ENCODE measurements around the gene PPIF. TPM values are rescaled to one million over a fixed set of nuclear protein-coding genes. Genes with fewer than 3 reads are reported as not detected.

Gene PPIF
- total RNA-seq, 4 donors from 2014 or later: 37.2 to 149 (median 51.6) TPM

GRCh38 chr10:79401015-79401921 is 54.0 kb downstream of the PPIF start:
- intact Hi-C loops (cut with DNase I; ENCODE audit: low total_unique reads): no loop called here

GRCh38 chr10:79402625-79402946 is 55.3 kb downstream of the PPIF start:
- no peaks in the 10 kb centered on the region for H3K36me3 ChIP-seq
- peaks cover 88 to 98% (median 94%) of the 10 kb centered on the region in 4 donors for H3K4me1 ChIP-seq
- intact Hi-C loops (cut with DNase I; ENCODE audit: low total_unique reads): no loop called here
- TF ChIP-seq EP300 (IDR thresholded peaks at IDR 0.05; ENCODE audit: low read depth): no peak
- no peak for TF ChIP-seq POLR2A (IDR thresholded peaks at IDR 0.05)
- TF ChIP-seq POLR2AphosphoS5 (IDR thresholded peaks at IDR 0.05): no peak
- TF ChIP-seq CTCF (IDR thresholded peaks at IDR 0.05): no peak
- no peaks in the 10 kb centered on the region for H3K9me3 ChIP-seq
- in situ Hi-C loops (cut with MboI; ENCODE audit: low pct_ligation_motif_present in 1 of 4, low pct_unique_long_range_greater_than_20kb in 1 of 4, low sequenced_read_pairs in 3 of 4): no loop called here
- no peak overlapping the region for H3K27ac ChIP-seq
- DNase-seq: no peak
- no peak overlapping the region for H3K4me3 ChIP-seq
- no peaks in the 10 kb centered on the region for H3K27me3 ChIP-seq
- 94% methylated on average over 7 of the region's 7 CpGs; no CpG with 5 or more reads in 1 of the 2 donors for WGBS, 2 donors (ENCODE audit: low coverage in 1 of 2)

More at GRCh38 chr10:79401015-79401921, 54.0 kb downstream of the PPIF start:
- no peaks in the 10 kb centered on the region for H3K27me3 ChIP-seq
- in situ Hi-C loops (cut with MboI; ENCODE audit: low pct_ligation_motif_present in 1 of 4, low pct_unique_long_range_greater_than_20kb in 1 of 4, low sequenced_read_pairs in 3 of 4): no loop called here
- no peaks in the 10 kb centered on the region for H3K36me3 ChIP-seq
- H3K4me3 ChIP-seq: no peak overlapping the region
- no peak overlapping the region for H3K27ac ChIP-seq
- H3K4me1 ChIP-seq: peaks cover 81 to 97% (median 88%) of the 10 kb centered on the region in 4 donors
- H3K9me3 ChIP-seq: no peaks in the 10 kb centered on the region
- TF ChIP-seq POLR2A (IDR thresholded peaks at IDR 0.05) (no peak), POLR2AphosphoS5 (IDR thresholded peaks at IDR 0.05) (peak in 1 of 3 donors; percentile 42)
- DNase-seq: no peak
- WGBS, 2 donors (ENCODE audit: low coverage in 1 of 2): 82 to 100% methylated on average over 1 to 23 of the region's 23 CpGs

- WGBS, 2 donors (ENCODE audit: low coverage in 1 of 2): 71% methylated on average over 8 of the region's 8 CpGs; no CpG with 5 or more reads in 1 of the 2 donors
- intact Hi-C loops (cut with DNase I; ENCODE audit: low total_unique reads): no loop called here
Observed at GRCh38 chr10:79402951-79403350, 55.7 kb downstream of the PPIF start.

GRCh38 chr10:79403441-79404230 is 56.4 kb downstream of the PPIF start:
- DNase-seq: no peak
- in situ Hi-C loops (cut with MboI; ENCODE audit: low pct_ligation_motif_present in 1 of 4, low pct_unique_long_range_greater_than_20kb in 1 of 4, low sequenced_read_pairs in 3 of 4) (no loop called here), intact Hi-C loops (cut with DNase I; ENCODE audit: low total_unique reads) (no loop called here)
- TF ChIP-seq EP300 (IDR thresholded peaks at IDR 0.05; ENCODE audit: low read depth) (no peak), POLR2AphosphoS5 (IDR thresholded peaks at IDR 0.05) (no peak), POLR2A (IDR thresholded peaks at IDR 0.05) (no peak), CTCF (IDR thresholded peaks at IDR 0.05) (no peak)
- H3K27ac ChIP-seq: no peak overlapping the region
- H3K27me3 ChIP-seq: no peaks in the 10 kb centered on the region
- 45 to 62% methylated on average over 7 to 22 of the region's 23 CpGs for WGBS, 2 donors (ENCODE audit: low coverage in 1 of 2)
- no peaks in the 10 kb centered on the region for H3K9me3 ChIP-seq
- H3K4me3 ChIP-seq: no peak overlapping the region
- peaks cover 84 to 98% (median 94%) of the 10 kb centered on the region in 4 donors for H3K4me1 ChIP-seq
- no peaks in the 10 kb centered on the region for H3K36me3 ChIP-seq

More at GRCh38 chr10:79402951-79403350, 55.7 kb downstream of the PPIF start:
- TF ChIP-seq CTCF (IDR thresholded peaks at IDR 0.05) (no peak), EP300 (IDR thresholded peaks at IDR 0.05; ENCODE audit: low read depth) (no peak), POLR2A (IDR thresholded peaks at IDR 0.05) (no peak), POLR2AphosphoS5 (IDR thresholded peaks at IDR 0.05) (no peak)
- no peak for DNase-seq
- Histone ChIP-seq H3K36me3 (no peaks in the 10 kb centered on the region), H3K9me3 (no peaks in the 10 kb centered on the region), H3K4me3 (no peak overlapping the region), H3K27ac (no peak overlapping the region), H3K4me1 (peaks cover 84 to 98% (median 94%) of the 10 kb centered on the region in 4 donors), H3K27me3 (no peaks in the 10 kb centered on the region)
- in situ Hi-C loops (cut with MboI; ENCODE audit: low pct_ligation_motif_present in 1 of 4, low pct_unique_long_range_greater_than_20kb in 1 of 4, low sequenced_read_pairs in 3 of 4): no loop called here

Data from transverse colon (tissue), 4 donors.